SH-SY5Y (cell line): Measurements from ENCODE around the gene KDM4B.

ENCODE experiments used
- GATA2 ChIP-seq: IDR thresholded peaks from 2 replicates; pipeline ENCODE4 v1.6.1; 2011; ENCODE audit warnings: mild to moderate bottlenecking, low read depth, low read length
- GATA3 ChIP-seq: IDR thresholded peaks from 2 replicates; pipeline ENCODE4 v1.6.1; 2011; ENCODE audit warnings: low read depth, mild to moderate bottlenecking, low read length, moderate library complexity

The KDM4B gene

DNA sequence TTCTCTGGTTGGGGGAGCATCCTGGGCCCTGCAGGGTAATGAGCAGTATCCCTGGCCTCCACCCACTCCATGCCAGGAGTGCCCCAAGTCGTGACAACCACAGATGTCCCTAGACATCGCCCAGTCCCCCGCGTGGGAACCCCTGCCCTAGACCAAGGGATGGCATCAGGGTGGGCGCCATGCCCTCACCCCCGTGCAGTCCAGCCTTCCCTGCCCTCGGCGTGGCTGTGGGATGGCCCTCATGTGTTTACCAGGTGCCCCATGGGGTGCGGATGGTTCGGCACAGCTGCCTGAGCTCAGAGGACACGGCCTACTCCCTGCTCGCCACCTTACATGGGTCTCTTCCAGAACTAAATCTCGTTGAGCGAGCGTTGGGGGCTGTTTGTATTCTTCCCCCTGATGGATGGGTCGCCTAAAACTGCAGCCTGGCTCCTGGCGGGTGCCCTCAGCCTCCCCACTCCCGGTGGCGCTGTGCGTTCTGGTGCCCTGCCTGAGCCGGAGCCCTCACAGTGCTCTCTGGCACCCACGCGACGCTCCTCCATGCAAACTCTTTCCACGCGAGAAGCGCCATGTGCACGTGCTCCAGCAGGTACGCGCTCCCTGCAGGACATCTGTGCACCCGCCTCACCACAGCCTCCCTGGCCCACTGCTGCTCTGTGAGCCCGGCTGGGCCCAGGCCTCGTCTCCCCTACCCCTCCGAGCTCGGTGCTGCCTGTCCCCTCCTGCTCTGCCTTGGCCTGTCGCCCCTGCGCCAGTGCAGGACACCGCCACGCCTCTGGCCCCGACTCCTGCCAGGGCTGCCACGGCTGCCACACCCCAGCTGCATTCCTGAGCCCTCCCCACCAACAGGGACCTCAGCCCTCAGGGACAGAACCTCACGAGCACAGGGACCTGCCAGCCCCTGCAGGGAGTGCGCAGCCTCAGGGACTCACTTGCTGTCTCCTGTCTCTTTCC lies 145.0 kb downstream of the KDM4B start:
- TF ChIP-seq GATA3 (no peak), GATA2 (no peak)

DNA sequence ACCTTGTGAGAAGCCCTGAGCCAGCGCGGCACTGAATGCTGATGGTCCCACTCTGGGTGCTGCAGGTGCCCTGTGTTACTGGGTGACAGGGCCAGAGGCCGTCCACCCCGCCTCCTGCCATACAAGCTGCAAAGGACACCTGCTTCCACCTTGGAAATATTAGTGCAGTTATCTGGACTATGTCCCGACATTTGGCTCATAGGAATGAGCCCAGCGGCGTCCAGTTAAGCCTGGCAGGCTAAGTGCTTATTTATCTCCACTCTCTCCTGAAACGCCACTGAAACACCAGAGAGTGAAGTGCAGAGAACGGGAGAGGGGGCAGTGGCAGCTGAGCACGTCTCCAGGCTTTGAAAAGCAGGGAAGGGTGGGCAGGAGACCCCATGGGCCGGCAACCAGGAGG lies 145.8 kb downstream of the KDM4B start:
- TF ChIP-seq GATA2 (no peak), GATA3 (no peak)

- no peak for TF ChIP-seq GATA2
- no peak for TF ChIP-seq GATA3
Measured at GRCh38 chr19:5115351-5115750, 146.4 kb downstream of the KDM4B start.

GRCh38 chr19:5115771-5116202 lies 146.9 kb downstream of the KDM4B start:
- no peak for TF ChIP-seq GATA3
- TF ChIP-seq GATA2 = no peak

- TF ChIP-seq GATA2 (no peak), GATA3 (no peak)
Measured at GRCh38 chr19:5116292-5116691, 147.4 kb downstream of the KDM4B start.

DNA sequence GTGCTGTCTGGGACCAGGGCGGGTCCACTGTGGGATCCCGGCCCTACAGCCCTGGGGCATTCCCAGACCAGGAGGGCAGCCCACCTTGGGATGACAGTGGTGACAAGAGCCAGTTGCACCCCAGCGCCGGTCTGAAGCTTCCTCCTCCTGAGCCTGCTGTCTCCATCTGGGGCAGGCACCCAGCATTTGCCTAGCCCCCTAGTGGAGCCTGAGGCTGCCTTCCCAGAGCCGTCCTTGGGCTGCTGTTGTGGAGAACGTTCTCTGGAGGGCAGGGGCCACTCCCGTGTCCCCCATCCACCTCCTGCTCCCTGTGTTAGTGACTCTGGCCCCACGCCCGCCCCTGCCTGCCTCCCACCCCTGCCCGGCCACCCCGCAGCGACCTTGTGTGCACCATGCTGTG lies 148.5 kb downstream of the KDM4B start:
- TF ChIP-seq GATA3 = no peak
- TF ChIP-seq GATA2 = no peak

- TF ChIP-seq GATA2 = no peak
- TF ChIP-seq GATA3 = no peak
Measured at GRCh38 chr19:5118026-5118425, 149.1 kb downstream of the KDM4B start.

DNA sequence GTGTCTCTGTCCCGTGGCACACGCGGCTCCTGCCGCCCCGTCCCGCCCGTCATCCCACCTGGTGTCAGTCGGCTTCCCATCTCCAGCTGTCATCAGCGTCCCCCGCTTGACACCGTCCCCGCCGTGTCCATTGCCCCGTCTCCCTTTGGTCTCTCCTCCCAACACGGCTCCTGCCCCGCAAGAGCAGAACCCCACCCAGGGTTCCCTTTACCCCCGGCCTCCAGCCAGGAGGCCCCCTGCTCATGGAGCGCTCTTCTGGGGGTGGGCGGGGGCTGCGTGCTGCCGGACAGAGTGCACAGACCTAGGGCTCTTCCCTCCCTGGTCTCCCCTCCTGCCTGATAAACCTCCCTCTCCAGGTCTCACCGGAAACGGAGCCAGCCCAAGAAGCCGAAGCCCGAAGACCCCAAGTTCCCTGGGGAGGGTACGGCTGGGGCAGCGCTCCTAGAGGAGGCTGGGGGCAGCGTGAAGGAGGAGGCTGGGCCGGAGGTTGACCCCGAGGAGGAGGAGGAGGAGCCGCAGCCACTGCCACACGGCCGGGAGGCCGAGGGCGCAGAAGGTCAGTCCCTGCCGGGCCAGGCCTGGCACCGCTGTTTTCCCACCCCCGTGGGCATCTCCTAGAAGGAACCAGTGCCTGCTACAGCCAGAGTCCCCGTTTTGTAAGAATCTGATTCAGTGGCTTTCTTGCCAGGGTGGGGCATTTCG lies 150.5 kb downstream of the KDM4B start:
- TF ChIP-seq GATA3 (no peak), GATA2 (no peak)

DNA sequence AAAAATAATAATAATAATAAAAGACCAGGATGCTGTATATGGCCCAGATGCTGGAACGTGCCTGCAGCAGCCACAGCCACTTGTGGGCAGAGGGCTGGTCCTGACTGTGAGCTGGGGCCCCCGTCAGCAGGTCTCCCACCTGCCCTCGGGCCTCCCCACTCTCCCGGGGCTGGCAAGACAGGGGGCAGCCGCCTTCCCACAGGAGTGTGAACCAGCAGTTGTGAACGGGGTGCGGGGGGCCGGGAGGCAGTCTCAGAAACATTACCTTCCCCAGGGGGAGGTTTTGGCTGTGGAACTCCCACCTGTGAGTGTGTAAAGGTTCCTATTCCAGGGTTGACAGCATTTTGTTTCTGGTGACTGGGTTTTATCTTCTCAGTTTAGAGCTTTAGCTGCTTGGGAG lies 151.4 kb downstream of the KDM4B start:
- TF ChIP-seq GATA2 (no peak), GATA3 (no peak)

DNA sequence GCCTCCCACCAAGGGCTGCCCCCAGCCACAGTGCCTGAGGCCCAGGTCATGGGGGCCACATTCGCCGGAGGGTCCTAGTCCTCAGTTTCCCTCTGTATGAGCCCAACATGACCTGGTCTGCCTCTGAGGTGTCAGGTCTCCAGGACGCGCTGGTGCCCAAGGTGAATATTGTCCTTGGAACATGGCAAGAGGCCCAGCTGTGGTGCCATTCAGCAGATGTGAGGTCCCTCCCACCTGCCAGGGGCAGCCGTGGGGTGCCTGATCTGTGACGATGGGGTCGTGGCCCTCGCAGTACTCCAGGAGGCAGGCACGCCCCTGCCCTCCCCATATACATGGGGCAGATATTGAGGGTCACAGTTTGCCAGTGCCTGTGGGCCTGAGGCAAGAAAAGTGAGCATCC lies 151.9 kb downstream of the KDM4B start:
- TF ChIP-seq GATA2 (no peak), GATA3 (no peak)

- TF ChIP-seq GATA2 = no peak
- TF ChIP-seq GATA3 = no peak
Measured at GRCh38 chr19:5121266-5122120, 152.6 kb downstream of the KDM4B start.

- TF ChIP-seq GATA2 (no peak), GATA3 (no peak)
Measured at GRCh38 chr19:5122121-5122400, 153.1 kb downstream of the KDM4B start.

DNA sequence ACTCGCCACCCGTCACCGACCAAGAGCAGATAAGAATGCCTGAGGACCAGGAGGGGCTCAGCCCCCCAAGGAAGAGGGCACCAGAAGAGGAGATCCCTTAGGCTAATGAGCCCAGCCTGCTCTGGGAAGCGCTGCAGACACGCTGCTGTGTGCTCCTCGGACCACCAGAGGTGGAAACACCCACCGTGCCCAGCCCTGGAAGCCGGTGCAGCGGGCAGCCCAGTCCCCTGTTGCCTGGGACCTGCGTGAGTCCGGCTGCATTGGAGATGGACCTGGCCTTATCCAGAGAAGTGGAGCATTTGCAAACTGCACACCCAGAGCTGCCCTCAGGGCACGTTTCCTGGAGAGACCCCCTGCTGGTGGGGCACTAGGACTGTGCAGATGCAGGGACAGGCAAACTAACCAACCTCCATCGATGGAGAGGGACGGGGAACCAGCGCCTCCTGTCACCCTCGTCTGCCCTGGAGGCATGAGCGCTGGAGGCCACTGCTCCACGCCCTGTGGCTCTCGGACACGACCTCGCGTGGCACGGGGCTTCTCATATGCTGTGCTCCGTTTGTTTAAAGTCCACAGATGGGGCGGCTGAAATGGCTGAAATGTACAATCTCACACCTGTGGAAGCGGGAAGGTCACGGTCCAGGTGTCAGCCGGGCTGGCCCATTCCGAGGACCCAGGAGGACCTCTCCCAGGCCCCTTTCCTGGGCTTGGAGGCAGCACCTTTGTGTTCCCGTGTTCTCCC lies 153.9 kb downstream of the KDM4B start:
- TF ChIP-seq GATA3 (no peak), GATA2 (no peak)
